K562 (cell line): ENCODE results near the gene PLCB3. TPM values are rescaled to one million over a fixed set of nuclear protein-coding genes. Genes with fewer than 3 reads are reported as not detected.

Experiments used
- CAMTA2 ChIP-seq: fragments of 250-450 bp; sonication (Bioruptor Pico); conservative IDR thresholded peaks from 2 replicates; pipeline ENCODE4 v1.5.1; 2022
- ELF4 ChIP-seq: fragments of 450-650 bp; formaldehyde crosslinking; IDR thresholded peaks from 2 replicates; pipeline ENCODE4 v1.4.0; 2022; ENCODE audit warnings: missing genetic modification characterization
- GATAD2A ChIP-seq: fragments of 450-650 bp; IDR thresholded peaks from 2 replicates; pipeline ENCODE4 v1.6.1; 2017
- ILF3 ChIP-seq: fragments of 450-650 bp; IDR thresholded peaks from 2 replicates; pipeline ENCODE4 v1.6.1; 2018; ENCODE audit warnings: antibody characterized with exemption, mild to moderate bottlenecking, moderate library complexity, borderline replicate concordance
- MED1 ChIP-seq: sonication (generic); formaldehyde crosslinking; IDR thresholded peaks from 2 replicates; pipeline ENCODE4 v1.8.1; 2023; ENCODE audit warnings: missing genetic modification reagents, borderline replicate concordance
- POLR2AphosphoS2 ChIP-seq: IDR thresholded peaks from 2 replicates; pipeline ENCODE4 v1.6.1; 2012; ENCODE audit warnings: low read length, improper control_type of control experiment
- POLR2AphosphoS5 ChIP-seq: IDR thresholded peaks from 2 replicates; pipeline ENCODE4 v1.6.1; 2011; ENCODE audit warnings: mild to moderate bottlenecking, low read depth, low read length, moderate library complexity; ENCODE audit not compliant: control insufficient read depth, insufficient read depth
- PPARD ChIP-seq: fragments of 250-450 bp; sonication (Bioruptor Pico); IDR thresholded peaks from 2 replicates; pipeline ENCODE4 v1.8.0; 2022; ENCODE audit warnings: inconsistent platforms, mild to moderate bottlenecking, moderate library complexity
- PTTG1 ChIP-seq: fragments of 450-650 bp; IDR thresholded peaks from 2 replicates; pipeline ENCODE4 v1.6.1; 2016; ENCODE audit warnings: low read depth, mild to moderate bottlenecking, missing genetic modification characterization, missing compliant biosample characterization
- PURB ChIP-seq: sonication (generic); formaldehyde crosslinking; IDR thresholded peaks from 2 replicates; pipeline ENCODE4 v1.9.0; 2021; ENCODE audit warnings: low read depth, mild to moderate bottlenecking, missing genetic modification reagents
- RFX7 ChIP-seq: fragments of 250-450 bp; sonication (Bioruptor Pico); IDR thresholded peaks from 2 replicates; pipeline ENCODE4 v1.5.1; 2021; ENCODE audit warnings: mild to moderate bottlenecking
- SMARCA5 ChIP-seq: fragments of 450-650 bp; IDR thresholded peaks from 2 replicates; pipeline ENCODE4 v1.6.1; 2016
- SRSF3 ChIP-seq: fragments of 200-400 bp; formaldehyde crosslinking; IDR thresholded peaks from 2 replicates; pipeline ENCODE4 v1.6.1; 2016; ENCODE audit warnings: mild to moderate bottlenecking, low read length, moderate library complexity; ENCODE audit not compliant: insufficient read depth
- ZNF165 ChIP-seq: fragments of 250-450 bp; sonication (Bioruptor Pico); IDR thresholded peaks from 2 replicates; pipeline ENCODE4 v1.4.0; 2020; ENCODE audit warnings: borderline replicate concordance
- ZNF431 ChIP-seq: sonication (generic); formaldehyde crosslinking; IDR thresholded peaks from 2 replicates; pipeline ENCODE4 v1.8.0; 2022; ENCODE audit warnings: mild to moderate bottlenecking, missing genetic modification reagents
- polyA plus RNA-seq, 8 experiments: library from polyadenylated mRNA; depleted of rRNA in 4 of 8; stranded (reverse) in 5 of 8; unstranded in 3 of 8; fragments of >200 nt; fragmentation: Nextera tagmentation in 2 of 8; fragmentation: Illumina TruSeq in 1 of 8; extraction: Ambion mirVana in 2 of 8; extraction: Trizol in 1 of 8; gene quantifications; 2 replicates each; pipeline versions ENCODE4 v1.2.1 to v1.2.3, GENCODE V29; 2011 to 2014; ENCODE audit warnings: inconsistent platforms in 1 of 8, missing spikeins in 1 of 8
- total RNA-seq, 7 experiments: library from RNA; depleted of rRNA in 6 of 7; stranded (reverse); fragments of >200 nt in 6 of 7; fragmentation: Illumina TruSeq in 2 of 7; extraction: Trizol in 2 of 7; gene quantifications; 2 replicates each; pipeline versions ENCODE4 v1.2.1 to v1.2.3, GENCODE V29; 2011 to 2021; ENCODE audit warnings: low replicate concordance in 1 of 7
- TF ChIP-seq, protein P1 (sequence below): fragments of 150-350 bp; IDR thresholded peaks from 2 replicates; pipeline ENCODE4 v1.6.1; 2014; ENCODE audit warnings: low read depth, mild to moderate bottlenecking, low read length, borderline replicate concordance
- TF ChIP-seq, protein P2 (sequence below): fragments of 450-650 bp; IDR thresholded peaks from 2 replicates; pipeline ENCODE4 v1.6.1; 2016; ENCODE audit warnings: missing biosample characterization, missing genetic modification characterization
- TF ChIP-seq, protein P3 (sequence below), 2 experiments: fragments of 450-650 bp in 1 of 2; IDR thresholded peaks; 2 replicates each; pipeline ENCODE4 v1.6.1; 2011 to 2017; ENCODE audit warnings: low read depth in 2 of 2, antibody characterized with exemption in 1 of 2, borderline replicate concordance in 1 of 2, low read length in 1 of 2, mild to moderate bottlenecking in 1 of 2, mixed read lengths in 1 of 2; ENCODE audit not compliant: control insufficient read depth in 1 of 2
- TF ChIP-seq, protein P4 (sequence below): fragments of 250-450 bp; sonication (Bioruptor Pico); IDR thresholded peaks from 2 replicates; pipeline ENCODE4 v1.5.0; 2020; ENCODE audit warnings: mild to moderate bottlenecking

The PLCB3 gene
- total and polyA plus RNA-seq, 9 of the 15 experiments (the other 6 are each of a cell fraction or from before 2014, with no cell fraction given): 0.31 to 44.8 (median 14.6) TPM

DNA sequence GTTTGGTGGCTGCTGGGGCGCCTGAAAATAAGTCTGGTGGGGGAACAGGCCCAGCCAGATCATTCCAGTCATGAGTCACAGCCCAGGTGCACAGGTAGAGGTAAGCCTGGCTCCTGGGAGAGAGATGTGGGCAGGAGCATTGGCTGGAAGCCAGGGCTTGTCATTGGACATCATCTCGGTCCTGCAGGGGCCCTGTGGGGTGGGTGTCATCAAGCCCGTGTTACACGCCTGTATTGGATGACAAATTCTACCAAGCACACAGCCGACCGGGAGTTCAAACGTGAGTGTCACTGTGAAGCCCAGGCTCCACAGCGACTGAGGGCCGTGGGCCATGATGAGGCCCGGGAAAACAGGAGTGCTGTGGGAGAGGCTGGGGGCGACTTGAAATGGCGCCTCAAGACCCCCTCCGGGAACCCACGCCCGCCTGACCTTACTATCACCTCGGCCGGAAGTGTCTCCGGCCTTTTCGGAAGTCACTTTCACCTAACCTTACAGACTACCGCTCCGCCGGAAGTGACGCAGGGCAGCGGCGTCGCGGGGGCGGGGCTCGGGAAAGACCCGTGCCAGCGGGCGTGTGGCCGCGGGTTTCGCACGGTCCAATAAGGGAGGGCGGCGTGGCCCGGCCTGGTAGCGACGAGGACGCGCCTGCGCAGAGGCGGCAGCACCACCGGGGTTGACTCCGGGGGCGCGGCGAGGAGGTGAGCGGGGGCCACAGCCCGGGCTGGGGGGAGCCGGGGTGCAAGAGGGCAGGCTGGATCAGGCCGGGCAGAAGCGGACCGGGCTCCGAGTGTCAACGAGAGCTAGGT is 10.7 kb upstream of the PLCB3 start, which contains the start of gene FKBP2 (continued):
- TF ChIP-seq ZNF165 (CRISPR knock-in tag) (no peak), POLR2AphosphoS5 (peak; percentile 88), RFX7 (CRISPR knock-in tag) (no peak), POLR2AphosphoS2 (peak; percentile 98), SMARCA5 (no peak), GATAD2A (peak; percentile 27; the same call in 1 of the 2 replicates), ZNF431 (CRISPR knock-in tag) (peak; percentile 13; the same call in 1 of the 2 replicates), ILF3 (no peak), MED1 (CRISPR knock-in tag) (no peak), CAMTA2 (CRISPR knock-in tag) (no peak), PURB (CRISPR knock-in tag) (no peak), PTTG1 (no peak), SRSF3 (no peak), ELF4 (CRISPR knock-in tag) (peak; percentile 46; the same call in 1 of the 2 replicates), PPARD (CRISPR knock-in tag) (no peak)
- TF ChIP-seq, protein P1, sequence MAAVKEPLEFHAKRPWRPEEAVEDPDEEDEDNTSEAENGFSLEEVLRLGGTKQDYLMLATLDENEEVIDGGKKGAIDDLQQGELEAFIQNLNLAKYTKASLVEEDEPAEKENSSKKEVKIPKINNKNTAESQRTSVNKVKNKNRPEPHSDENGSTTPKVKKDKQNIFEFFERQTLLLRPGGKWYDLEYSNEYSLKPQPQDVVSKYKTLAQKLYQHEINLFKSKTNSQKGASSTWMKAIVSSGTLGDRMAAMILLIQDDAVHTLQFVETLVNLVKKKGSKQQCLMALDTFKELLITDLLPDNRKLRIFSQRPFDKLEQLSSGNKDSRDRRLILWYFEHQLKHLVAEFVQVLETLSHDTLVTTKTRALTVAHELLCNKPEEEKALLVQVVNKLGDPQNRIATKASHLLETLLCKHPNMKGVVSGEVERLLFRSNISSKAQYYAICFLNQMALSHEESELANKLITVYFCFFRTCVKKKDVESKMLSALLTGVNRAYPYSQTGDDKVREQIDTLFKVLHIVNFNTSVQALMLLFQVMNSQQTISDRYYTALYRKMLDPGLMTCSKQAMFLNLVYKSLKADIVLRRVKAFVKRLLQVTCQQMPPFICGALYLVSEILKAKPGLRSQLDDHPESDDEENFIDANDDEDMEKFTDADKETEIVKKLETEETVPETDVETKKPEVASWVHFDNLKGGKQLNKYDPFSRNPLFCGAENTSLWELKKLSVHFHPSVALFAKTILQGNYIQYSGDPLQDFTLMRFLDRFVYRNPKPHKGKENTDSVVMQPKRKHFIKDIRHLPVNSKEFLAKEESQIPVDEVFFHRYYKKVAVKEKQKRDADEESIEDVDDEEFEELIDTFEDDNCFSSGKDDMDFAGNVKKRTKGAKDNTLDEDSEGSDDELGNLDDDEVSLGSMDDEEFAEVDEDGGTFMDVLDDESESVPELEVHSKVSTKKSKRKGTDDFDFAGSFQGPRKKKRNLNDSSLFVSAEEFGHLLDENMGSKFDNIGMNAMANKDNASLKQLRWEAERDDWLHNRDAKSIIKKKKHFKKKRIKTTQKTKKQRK: no peak
- TF ChIP-seq, protein P2, sequence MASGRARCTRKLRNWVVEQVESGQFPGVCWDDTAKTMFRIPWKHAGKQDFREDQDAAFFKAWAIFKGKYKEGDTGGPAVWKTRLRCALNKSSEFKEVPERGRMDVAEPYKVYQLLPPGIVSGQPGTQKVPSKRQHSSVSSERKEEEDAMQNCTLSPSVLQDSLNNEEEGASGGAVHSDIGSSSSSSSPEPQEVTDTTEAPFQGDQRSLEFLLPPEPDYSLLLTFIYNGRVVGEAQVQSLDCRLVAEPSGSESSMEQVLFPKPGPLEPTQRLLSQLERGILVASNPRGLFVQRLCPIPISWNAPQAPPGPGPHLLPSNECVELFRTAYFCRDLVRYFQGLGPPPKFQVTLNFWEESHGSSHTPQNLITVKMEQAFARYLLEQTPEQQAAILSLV (tag): no peak
- TF ChIP-seq, protein P3, sequence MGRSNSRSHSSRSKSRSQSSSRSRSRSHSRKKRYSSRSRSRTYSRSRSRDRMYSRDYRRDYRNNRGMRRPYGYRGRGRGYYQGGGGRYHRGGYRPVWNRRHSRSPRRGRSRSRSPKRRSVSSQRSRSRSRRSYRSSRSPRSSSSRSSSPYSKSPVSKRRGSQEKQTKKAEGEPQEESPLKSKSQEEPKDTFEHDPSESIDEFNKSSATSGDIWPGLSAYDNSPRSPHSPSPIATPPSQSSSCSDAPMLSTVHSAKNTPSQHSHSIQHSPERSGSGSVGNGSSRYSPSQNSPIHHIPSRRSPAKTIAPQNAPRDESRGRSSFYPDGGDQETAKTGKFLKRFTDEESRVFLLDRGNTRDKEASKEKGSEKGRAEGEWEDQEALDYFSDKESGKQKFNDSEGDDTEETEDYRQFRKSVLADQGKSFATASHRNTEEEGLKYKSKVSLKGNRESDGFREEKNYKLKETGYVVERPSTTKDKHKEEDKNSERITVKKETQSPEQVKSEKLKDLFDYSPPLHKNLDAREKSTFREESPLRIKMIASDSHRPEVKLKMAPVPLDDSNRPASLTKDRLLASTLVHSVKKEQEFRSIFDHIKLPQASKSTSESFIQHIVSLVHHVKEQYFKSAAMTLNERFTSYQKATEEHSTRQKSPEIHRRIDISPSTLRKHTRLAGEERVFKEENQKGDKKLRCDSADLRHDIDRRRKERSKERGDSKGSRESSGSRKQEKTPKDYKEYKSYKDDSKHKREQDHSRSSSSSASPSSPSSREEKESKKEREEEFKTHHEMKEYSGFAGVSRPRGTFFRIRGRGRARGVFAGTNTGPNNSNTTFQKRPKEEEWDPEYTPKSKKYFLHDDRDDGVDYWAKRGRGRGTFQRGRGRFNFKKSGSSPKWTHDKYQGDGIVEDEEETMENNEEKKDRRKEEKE (IDR thresholded peaks at IDR 0.05; ENCODE audit: borderline replicate concordance in 1 of 2, control insufficient read depth in 1 of 2, low read depth in 2 of 2, low read length in 1 of 2): no peak; a peak in 1 of 4 replicates
- TF ChIP-seq, protein P4, sequence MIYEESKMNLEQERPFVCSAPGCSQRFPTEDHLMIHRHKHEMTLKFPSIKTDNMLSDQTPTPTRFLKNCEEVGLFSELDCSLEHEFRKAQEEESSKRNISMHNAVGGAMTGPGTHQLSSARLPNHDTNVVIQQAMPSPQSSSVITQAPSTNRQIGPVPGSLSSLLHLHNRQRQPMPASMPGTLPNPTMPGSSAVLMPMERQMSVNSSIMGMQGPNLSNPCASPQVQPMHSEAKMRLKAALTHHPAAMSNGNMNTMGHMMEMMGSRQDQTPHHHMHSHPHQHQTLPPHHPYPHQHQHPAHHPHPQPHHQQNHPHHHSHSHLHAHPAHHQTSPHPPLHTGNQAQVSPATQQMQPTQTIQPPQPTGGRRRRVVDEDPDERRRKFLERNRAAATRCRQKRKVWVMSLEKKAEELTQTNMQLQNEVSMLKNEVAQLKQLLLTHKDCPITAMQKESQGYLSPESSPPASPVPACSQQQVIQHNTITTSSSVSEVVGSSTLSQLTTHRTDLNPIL (CRISPR knock-in tag): 0 out of 2 replicates have a peak, but pooled peaks have one; percentile 81
